Neural crest cell (in vitro differentiated cells): ENCODE results near the gene SH2D4B. TPM values are rescaled to one million over a fixed set of nuclear protein-coding genes. Genes with fewer than 3 reads are reported as not detected.

Source experiments
- DNase-seq: peaks from one replicate; pipeline ENCODE4 v3.0.0; 2021; ENCODE audit warnings: low read depth, mixed read lengths, low spot score
- H3K27ac Mint-ChIP-seq: one replicate; pipeline ENCODE4 v1.8.0; 2021; ENCODE audit warnings: mild to moderate bottlenecking, mixed read lengths; ENCODE audit not compliant: unreplicated experiment
- H3K27me3 Mint-ChIP-seq: 2 replicates; pipeline ENCODE4 v1.8.0; 2021; ENCODE audit warnings: low read depth, mild to moderate bottlenecking, mixed read lengths
- H3K36me3 Mint-ChIP-seq: 2 replicates; pipeline ENCODE4 v1.8.0; 2021; ENCODE audit warnings: low read depth, mild to moderate bottlenecking, mixed read lengths
- H3K4me1 Mint-ChIP-seq: 2 replicates; pipeline ENCODE4 v1.8.0; 2021; ENCODE audit warnings: mixed read lengths
- H3K4me3 Mint-ChIP-seq: one replicate; pipeline ENCODE4 v1.8.0; 2021; ENCODE audit warnings: mild to moderate bottlenecking, mixed read lengths
- H3K9me3 Mint-ChIP-seq: 2 replicates; pipeline ENCODE4 v1.8.0; 2021; ENCODE audit warnings: mixed read lengths
- CTCF ChIP-seq: fragments of 200-600 bp; sonication (generic); conservative IDR thresholded peaks from 2 replicates; pipeline ENCODE4 v1.5.0; 2021; ENCODE audit warnings: antibody characterized with exemption, mild to moderate bottlenecking
- total RNA-seq: library from RNA; stranded (reverse); gene quantifications from 2 replicates; pipeline ENCODE4 v1.2.1, GENCODE V29; 2021

The SH2D4B gene
- total RNA-seq, 1 donor from 2014 or later: 0.09 TPM

- Mint-ChIP-seq H3K27me3 (no peaks in the 10 kb centered on the region), H3K4me1 (no peaks in the 10 kb centered on the region), H3K4me3 (no peak overlapping the region), H3K36me3 (no peaks in the 10 kb centered on the region), H3K9me3 (no peaks in the 10 kb centered on the region), H3K27ac (no peak overlapping the region)
- no peak for TF ChIP-seq CTCF
- no peak for DNase-seq
Measured at GRCh38 chr10:80646366-80646765, 108.7 kb downstream of the SH2D4B start.

GRCh38 chr10:80647173-80647833, 109.6 kb downstream of the SH2D4B start:
- no peaks in the 10 kb centered on the region for H3K27me3 Mint-ChIP-seq
- H3K4me1 Mint-ChIP-seq: no peaks in the 10 kb centered on the region
- H3K27ac Mint-ChIP-seq: no peak overlapping the region
- no peaks in the 10 kb centered on the region for H3K9me3 Mint-ChIP-seq
- TF ChIP-seq CTCF: no peak
- DNase-seq: no peak
- no peak overlapping the region for H3K4me3 Mint-ChIP-seq
- no peaks in the 10 kb centered on the region for H3K36me3 Mint-ChIP-seq

- no peak for TF ChIP-seq CTCF
- no peak overlapping the region for H3K27ac Mint-ChIP-seq
- H3K36me3 Mint-ChIP-seq: no peaks in the 10 kb centered on the region
- no peak for DNase-seq
- no peaks in the 10 kb centered on the region for H3K4me1 Mint-ChIP-seq
- no peak overlapping the region for H3K4me3 Mint-ChIP-seq
- H3K9me3 Mint-ChIP-seq: no peaks in the 10 kb centered on the region
- H3K27me3 Mint-ChIP-seq: no peaks in the 10 kb centered on the region
Measured at GRCh38 chr10:80648106-80648505, 110.4 kb downstream of the SH2D4B start.

GRCh38 chr10:80649183-80649582, 111.5 kb downstream of the SH2D4B start:
- H3K4me3 Mint-ChIP-seq: no peak overlapping the region

GRCh38 chr10:80655898-80656297, 118.2 kb downstream of the SH2D4B start:
- Mint-ChIP-seq H3K36me3 (peaks cover 4% of the 10 kb centered on the region), H3K4me3 (no peak overlapping the region), H3K27me3 (no peaks in the 10 kb centered on the region), H3K4me1 (no peaks in the 10 kb centered on the region), H3K27ac (no peak overlapping the region), H3K9me3 (peaks cover 5% of the 10 kb centered on the region)
- TF ChIP-seq CTCF: no peak
- no peak for DNase-seq

More at GRCh38 chr10:80649183-80649582, 111.5 kb downstream of the SH2D4B start:
- no peak for DNase-seq
- Mint-ChIP-seq H3K9me3 (peaks cover 5% of the 10 kb centered on the region), H3K27ac (no peak overlapping the region), H3K4me1 (no peaks in the 10 kb centered on the region), H3K27me3 (no peaks in the 10 kb centered on the region), H3K36me3 (peaks cover 4% of the 10 kb centered on the region)
- TF ChIP-seq CTCF: no peak
